ENCODE measurements around the gene COQ6. TPM values are rescaled to one million over a fixed set of nuclear protein-coding genes. Genes with fewer than 3 reads are reported as not detected.
"Not testable (repeated sequence)": the region's sequence is repeated elsewhere in the genome, so short reads cannot be mapped to it uniquely, and the experiment has no call there.

COQ6 gene
- 38.6 TPM for polyA plus RNA-seq (2012; ENCODE audit: insufficient read depth, insufficient read length, low read depth)

GRCh38 chr14:73949752-73950734, at the start of gene COQ6, which contains the start of gene FAM161B:
Gene COQ6 (plus strand): TSS chr14:73950302. CDS start chr14:73950333, 31 bp downstream.
Gene FAM161B (minus strand): TSS chr14:73950094. CDS start chr14:73950026, 68 bp downstream.
- Histone ChIP-seq H3K4me1 (no peaks in the 10 kb centered on the region), H3K27me3 (no peaks in the 10 kb centered on the region), H3K9me3 (no peaks in the 10 kb centered on the region), H3K4me3 (ENCODE audit: low read depth, low read length) (peak within 1 kb of the TSS; percentile 77), H3K36me3 (peaks cover 8% of the 10 kb centered on the region)
- TF ChIP-seq CTCF (IDR thresholded peaks at IDR 0.05; ENCODE audit: low read depth, low read length) = peak; percentile 10; the same call in 1 of the 2 replicates
- DNase-seq = peak; percentile 94

- no peaks in the 10 kb centered on the region for H3K4me1 ChIP-seq
- peaks cover 64% of the 10 kb centered on the region for H3K36me3 ChIP-seq
Measured at GRCh38 chr14:73903028-73903427, 47.1 kb upstream of the COQ6 start.

GRCh38 chr14:73909681-73910080, 40.4 kb upstream of the COQ6 start:
- DNase-seq = no peak
- peaks cover 64% of the 10 kb centered on the region for H3K36me3 ChIP-seq
- H3K4me1 ChIP-seq = no peaks in the 10 kb centered on the region
- no peaks in the 10 kb centered on the region for H3K27me3 ChIP-seq
- no peaks in the 10 kb centered on the region for H3K9me3 ChIP-seq
- no peak for TF ChIP-seq CTCF (IDR thresholded peaks at IDR 0.05; ENCODE audit: low read depth, low read length)
- no peak overlapping the region for H3K4me3 ChIP-seq (ENCODE audit: low read depth, low read length)

More at GRCh38 chr14:73903028-73903427, 47.1 kb upstream of the COQ6 start:
- Histone ChIP-seq H3K4me3 (ENCODE audit: low read depth, low read length) (no peak overlapping the region), H3K9me3 (no peaks in the 10 kb centered on the region), H3K27me3 (no peaks in the 10 kb centered on the region)
- DNase-seq = no peak
- TF ChIP-seq CTCF (IDR thresholded peaks at IDR 0.05; ENCODE audit: low read depth, low read length) = no peak

- H3K9me3 ChIP-seq = no peaks in the 10 kb centered on the region
- DNase-seq = no peak
- no peaks in the 10 kb centered on the region for H3K27me3 ChIP-seq
- peaks cover 59% of the 10 kb centered on the region for H3K36me3 ChIP-seq
- no peaks in the 10 kb centered on the region for H3K4me1 ChIP-seq
- H3K4me3 ChIP-seq (ENCODE audit: low read depth, low read length) = no peak overlapping the region
- TF ChIP-seq CTCF (IDR thresholded peaks at IDR 0.05; ENCODE audit: low read depth, low read length) = no peak
Measured at GRCh38 chr14:73913256-73913655, 36.8 kb upstream of the COQ6 start.

GRCh38 chr14:73916324-73916723, 33.8 kb upstream of the COQ6 start:
- peaks cover 50% of the 10 kb centered on the region for H3K36me3 ChIP-seq
- H3K4me1 ChIP-seq = no peaks in the 10 kb centered on the region
- DNase-seq = no peak
- no peak overlapping the region for H3K4me3 ChIP-seq (ENCODE audit: low read depth, low read length)
- no peak for TF ChIP-seq CTCF (IDR thresholded peaks at IDR 0.05; ENCODE audit: low read depth, low read length)
- no peaks in the 10 kb centered on the region for H3K27me3 ChIP-seq
- H3K9me3 ChIP-seq = no peaks in the 10 kb centered on the region

GRCh38 chr14:73919457-73919856, 30.6 kb upstream of the COQ6 start:
- not testable (repeated sequence) for H3K9me3 ChIP-seq; DNase-seq; H3K27me3 ChIP-seq; H3K4me1 ChIP-seq; H3K4me3 ChIP-seq (ENCODE audit: low read depth, low read length)
- peaks cover 58% of the 10 kb centered on the region for H3K36me3 ChIP-seq
